D721Med (cell line): ENCODE measurements around the gene STRA6.

Experiments used
- DNase-seq: peaks from one replicate; pipeline ENCODE4 v3.0.0; 2011; ENCODE audit warnings: low spot score; ENCODE audit not compliant: insufficient read length
- FAIRE-seq: peaks from 2 replicates; lab custom pipeline; 2011; peaks lifted over from hg19 to GRCh38; lab: Jason Lieb, UNC
- TF ChIP-seq, protein P1 (sequence below): IDR thresholded peaks from 2 replicates; pipeline ENCODE4 v1.5.1; 2012; ENCODE audit warnings: mild to moderate bottlenecking, control low read depth; ENCODE audit not compliant: insufficient read depth; ENCODE audit errors: missing control alignments

The STRA6 gene

DNA sequence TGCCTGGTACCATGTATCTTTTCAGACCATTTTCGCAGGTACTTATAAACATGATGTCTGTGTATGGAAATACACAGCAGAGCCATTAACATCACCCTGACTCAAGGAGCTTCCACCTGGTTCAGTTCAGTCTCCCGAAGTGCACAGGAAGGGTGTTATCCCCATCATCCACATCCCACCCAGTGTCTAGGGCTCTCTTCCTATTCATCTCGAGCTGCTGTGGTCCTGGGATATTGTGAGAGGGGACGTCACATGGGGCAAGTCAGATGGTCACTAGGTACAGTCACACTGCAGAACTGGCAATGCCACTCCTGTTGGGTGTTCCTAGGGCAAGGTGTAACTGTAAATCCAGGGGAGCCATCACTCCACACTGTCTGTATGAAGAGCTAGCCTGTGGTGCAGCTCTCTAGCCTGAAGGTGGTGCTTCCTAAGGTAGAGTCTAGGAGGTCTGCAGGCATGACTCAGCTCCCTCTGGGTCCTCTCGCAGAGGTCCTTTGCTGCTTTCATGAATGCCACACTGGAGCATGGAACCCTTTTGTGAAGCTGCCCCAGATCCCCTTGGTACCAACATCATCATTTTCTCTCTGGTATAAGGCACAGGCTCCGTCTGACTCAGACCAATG, 58.3 kb downstream of the STRA6 start:
- TF ChIP-seq, protein P1, sequence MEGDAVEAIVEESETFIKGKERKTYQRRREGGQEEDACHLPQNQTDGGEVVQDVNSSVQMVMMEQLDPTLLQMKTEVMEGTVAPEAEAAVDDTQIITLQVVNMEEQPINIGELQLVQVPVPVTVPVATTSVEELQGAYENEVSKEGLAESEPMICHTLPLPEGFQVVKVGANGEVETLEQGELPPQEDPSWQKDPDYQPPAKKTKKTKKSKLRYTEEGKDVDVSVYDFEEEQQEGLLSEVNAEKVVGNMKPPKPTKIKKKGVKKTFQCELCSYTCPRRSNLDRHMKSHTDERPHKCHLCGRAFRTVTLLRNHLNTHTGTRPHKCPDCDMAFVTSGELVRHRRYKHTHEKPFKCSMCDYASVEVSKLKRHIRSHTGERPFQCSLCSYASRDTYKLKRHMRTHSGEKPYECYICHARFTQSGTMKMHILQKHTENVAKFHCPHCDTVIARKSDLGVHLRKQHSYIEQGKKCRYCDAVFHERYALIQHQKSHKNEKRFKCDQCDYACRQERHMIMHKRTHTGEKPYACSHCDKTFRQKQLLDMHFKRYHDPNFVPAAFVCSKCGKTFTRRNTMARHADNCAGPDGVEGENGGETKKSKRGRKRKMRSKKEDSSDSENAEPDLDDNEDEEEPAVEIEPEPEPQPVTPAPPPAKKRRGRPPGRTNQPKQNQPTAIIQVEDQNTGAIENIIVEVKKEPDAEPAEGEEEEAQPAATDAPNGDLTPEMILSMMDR = no peak
- DNase-seq = no peak
- FAIRE-seq = no peak

DNA sequence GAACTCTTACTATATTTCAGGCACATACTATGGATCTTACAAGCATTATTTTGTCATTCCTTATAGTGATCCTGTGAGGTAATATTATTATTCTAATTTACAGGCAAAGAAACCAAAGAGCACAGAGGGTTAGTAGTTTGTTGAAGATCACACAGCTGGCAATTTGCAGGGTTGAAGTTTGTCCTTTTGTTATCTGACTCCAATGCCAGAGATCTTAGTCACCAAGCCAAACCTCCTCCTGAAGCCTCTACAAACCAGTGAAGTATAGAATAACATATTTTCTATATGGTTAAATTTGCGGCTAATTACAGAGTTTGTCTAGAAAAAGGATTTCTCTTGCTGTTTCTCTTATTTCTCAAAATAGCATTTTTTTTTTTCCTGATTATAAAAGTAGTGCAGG, 61.0 kb downstream of the STRA6 start:
- TF ChIP-seq, protein P1 = no peak
- no peak for FAIRE-seq
- DNase-seq = no peak

DNA sequence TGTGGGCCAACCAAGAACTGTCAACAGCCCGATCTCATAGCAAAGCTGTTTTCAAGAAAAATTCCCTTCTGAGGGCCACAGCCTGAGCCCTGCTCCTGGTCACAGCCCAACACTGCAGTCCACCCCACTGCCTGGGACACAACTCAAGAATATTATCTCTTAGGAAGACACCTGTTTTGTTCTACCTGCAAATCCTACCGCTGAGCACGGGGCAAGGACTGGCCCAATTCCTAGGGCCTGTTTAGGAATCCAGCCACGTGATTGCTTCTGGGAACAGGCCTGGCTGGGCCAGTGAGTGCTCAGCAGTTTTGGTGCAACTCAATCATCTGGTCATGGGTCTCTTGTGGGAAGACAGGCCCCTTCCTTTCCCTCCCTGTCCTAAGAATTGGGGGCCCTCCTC, 63.9 kb downstream of the STRA6 start:
- TF ChIP-seq, protein P1 = no peak
- FAIRE-seq (no peak), DNase-seq (no peak)

DNA sequence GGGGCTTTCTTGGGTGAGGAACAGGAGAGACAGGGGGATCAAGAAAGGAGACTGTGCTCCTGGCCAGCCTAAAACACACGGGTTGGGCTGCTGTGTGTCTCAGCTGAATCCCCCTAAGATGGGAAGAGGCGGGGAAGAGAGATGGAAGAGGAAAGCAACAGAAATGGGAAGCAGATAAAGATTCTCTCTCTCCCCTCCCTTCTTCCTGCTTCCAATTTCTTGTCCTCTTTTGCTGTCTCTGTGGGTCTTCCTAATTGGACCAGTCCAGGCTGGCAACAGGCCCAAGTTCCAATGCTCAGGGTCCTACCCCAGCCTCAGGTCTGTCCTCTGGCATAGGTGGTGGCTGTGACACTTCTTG, 65.1 kb downstream of the STRA6 start:
- TF ChIP-seq, protein P1 = no peak
- no peak for DNase-seq
- FAIRE-seq = no peak

DNA sequence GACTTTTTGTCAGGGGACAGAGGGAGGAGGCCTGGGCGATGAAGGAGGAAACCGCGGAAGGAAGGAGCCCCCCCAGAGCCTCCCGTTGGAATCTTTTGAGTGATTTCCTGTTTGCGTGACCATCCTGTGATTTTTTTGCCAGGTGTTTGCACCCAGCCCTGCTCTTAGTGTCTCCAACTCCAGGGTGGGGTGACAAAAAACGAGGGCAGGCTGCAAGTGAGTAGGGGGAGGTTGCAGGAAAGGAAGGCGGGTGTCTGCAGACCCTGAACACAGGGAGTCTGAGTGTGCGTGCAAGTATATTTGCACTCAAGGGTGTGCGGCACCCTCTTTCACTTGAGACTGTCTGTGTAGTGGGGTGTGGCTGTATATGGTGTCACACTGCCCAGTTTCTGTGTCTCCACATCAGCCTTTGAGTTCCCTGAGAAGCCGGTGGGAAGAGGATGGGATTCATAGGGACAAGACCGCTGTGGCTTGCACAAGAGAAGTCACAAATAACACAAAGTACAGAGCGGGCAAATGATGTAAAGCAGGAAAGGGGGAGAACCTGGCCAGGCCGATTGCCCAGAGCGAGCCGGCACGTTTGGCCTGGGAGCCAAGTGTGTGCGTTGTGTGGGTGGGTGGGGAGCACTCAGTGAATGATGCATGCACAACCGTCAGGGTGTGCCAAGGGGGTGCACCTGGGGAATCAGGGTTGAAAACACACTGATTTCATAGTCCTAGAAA, 65.6 kb downstream of the STRA6 start:
- no peak for DNase-seq
- TF ChIP-seq, protein P1 = no peak

DNA sequence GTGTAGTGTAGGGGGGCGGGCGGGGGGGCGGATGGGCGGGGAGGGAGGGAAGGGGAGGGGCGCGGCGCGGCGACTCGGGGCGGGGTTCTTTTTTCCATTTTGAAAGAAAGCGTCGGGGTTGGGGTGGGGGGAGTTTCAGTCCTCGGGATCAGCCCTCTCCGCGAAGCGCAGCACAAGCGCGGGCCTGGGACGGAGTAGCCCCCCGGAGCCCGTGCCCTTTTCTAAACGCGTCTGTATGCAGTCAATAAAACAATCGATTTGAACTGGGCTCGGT, 66.1 kb downstream of the STRA6 start:
- DNase-seq (no peak), FAIRE-seq (no peak)
- TF ChIP-seq, protein P1 = no peak

More for the DNA sequence above, 65.6 kb downstream of the STRA6 start:
- no peak for FAIRE-seq

DNA sequence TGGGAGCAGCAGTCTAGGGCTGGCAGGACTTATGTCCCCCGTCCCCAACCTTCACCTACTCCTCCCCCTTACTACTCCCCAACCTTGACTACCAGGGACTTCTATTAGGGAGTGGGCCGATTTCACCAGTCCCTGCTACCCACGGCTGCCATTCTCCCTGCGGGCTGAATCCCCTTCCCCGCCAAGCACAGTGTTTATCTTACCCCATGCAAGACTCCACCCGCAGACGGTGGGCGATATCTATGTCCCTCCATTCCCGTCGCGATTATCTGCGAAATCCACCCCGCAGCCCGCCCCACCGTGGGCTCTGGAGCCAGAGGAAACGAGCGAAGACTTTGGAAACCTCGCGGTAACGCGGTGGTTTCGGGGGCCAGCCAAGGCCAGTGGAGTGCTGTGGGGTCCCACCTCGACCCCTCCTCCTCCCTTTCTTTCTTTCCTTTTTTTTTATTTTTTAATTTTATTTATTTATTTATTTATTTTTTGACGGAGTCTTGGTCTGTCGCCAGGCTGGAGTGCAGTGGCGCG, 67.5 kb downstream of the STRA6 start:
- TF ChIP-seq, protein P1 = no peak
- FAIRE-seq = no peak
- DNase-seq = no peak
